ENCODE measurements around the gene TAGLN.
A peak's percentile ranks its signal among the peaks of the same experiment; 100 is the strongest.

The TAGLN gene

DNA sequence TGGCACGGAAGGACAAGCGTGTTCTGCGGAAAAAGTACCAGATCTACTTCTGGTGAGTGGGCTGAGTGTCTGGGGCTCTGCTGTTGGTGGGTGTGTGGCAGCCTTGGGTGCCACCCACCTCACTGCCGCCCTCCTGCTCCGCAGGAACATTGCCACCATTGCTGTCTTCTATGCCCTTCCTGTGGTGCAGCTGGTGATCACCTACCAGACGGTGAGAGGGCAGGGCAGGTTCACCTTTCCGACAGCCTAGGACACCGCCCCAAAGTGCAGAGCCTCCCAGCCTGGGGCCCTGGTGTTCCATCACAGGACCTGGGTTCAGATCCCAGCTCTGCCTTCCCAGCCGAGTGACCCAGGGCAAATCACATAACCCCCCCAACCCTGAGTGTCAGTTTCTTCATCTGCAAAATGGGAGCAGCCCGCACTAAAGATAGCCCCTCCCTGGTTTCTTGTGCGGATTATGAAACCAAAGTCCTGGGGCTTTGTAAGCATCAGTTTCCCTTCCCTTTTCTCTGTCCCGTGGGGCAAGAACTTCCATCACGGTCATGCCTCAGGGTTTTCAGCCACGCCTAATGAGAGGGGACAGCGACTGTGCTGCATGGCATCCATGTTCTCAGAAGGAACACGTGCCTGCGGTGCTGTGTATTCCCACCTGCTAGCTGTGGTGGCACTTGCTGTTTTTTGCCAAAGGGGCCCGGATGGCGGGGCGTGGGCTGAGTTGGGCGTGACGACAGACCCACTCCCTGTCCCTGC is 9.8 kb upstream of the TAGLN start:
- Histone ChIP-seq H3K27ac (ENCODE audit: insufficient read depth in 1 of 2, low read depth in 1 of 2, low read length in 2 of 2, poor library complexity in 1 of 2, severe bottlenecking in 2 of 2) (no peak overlapping the region), H3K27me3 (replicated peaks in 2 of 5; ENCODE audit: control insufficient read depth in 4 of 5, insufficient read depth in 5 of 5, low read length in 4 of 5) (no peaks in the 10 kb centered on the region), H3K4me3 (ENCODE audit: control insufficient read depth in 1 of 7, extremely low read depth in 1 of 7, insufficient read depth in 4 of 7, low read depth in 2 of 7, low read length in 6 of 7) (no peak overlapping the region), H3K36me3 (ENCODE audit: control insufficient read depth in 4 of 4, insufficient read depth in 4 of 4, low read length in 3 of 4) (peaks cover 3 to 43% (median 13%) of the 10 kb centered on the region in 4 experiments), H3K9me3 (ENCODE audit: control extremely low read depth in 1 of 5, control insufficient read depth in 4 of 5, insufficient read depth in 2 of 5, low read depth in 1 of 5, low read length in 4 of 5) (no peaks in the 10 kb centered on the region), H3K4me1 (ENCODE audit: control extremely low read depth in 1 of 4, control insufficient read depth in 4 of 4, insufficient read depth in 4 of 4, low read length in 3 of 4) (no peaks in the 10 kb centered on the region)
- WGBS (ENCODE audit: insufficient coverage) = 96% methylated on average over 17 of the region's 22 CpGs
- POLR2A ChIA-PET = no interaction called here
- CTCF ChIA-PET = interaction anchor here (1.3 kb wide), 1 partner anchor 22 kb away, joined by 4 read pairs; no protein-coding TSS in a partner anchor
- DNase-seq = peak in 2 of 3 donors; percentile 34 to 43

DNA sequence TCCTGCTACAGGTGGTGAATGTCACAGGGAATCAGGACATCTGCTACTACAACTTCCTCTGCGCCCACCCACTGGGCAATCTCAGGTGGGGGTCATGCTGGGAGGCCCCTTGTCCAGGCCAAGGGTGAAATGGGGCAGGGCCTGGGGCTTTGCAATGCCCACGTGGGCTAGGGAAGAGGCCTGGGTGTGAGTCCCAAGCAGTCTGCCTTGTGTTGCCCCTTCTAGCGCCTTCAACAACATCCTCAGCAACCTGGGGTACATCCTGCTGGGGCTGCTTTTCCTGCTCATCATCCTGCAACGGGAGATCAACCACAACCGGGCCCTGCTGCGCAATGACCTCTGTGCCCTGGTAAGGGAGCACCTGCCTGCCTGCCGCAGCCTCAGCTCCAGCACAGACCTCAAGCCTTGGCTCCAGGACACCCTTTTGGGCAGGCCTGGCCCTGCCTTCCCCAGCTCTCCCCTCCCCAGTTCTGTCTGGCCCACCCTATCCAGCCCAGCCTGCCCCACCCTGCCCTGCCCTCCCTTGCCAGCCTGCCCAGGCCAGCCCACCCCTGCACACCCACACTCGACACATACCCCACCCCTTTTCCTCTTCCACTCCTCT is 9.1 kb upstream of the TAGLN start:
- H3K27me3 ChIP-seq (replicated peaks in 2 of 5; ENCODE audit: control insufficient read depth in 4 of 5, insufficient read depth in 5 of 5, low read length in 4 of 5) = no peaks in the 10 kb centered on the region
- H3K9me3 ChIP-seq (ENCODE audit: control extremely low read depth in 1 of 5, control insufficient read depth in 4 of 5, insufficient read depth in 2 of 5, low read depth in 1 of 5, low read length in 4 of 5) = no peaks in the 10 kb centered on the region
- H3K4me1 ChIP-seq (ENCODE audit: control extremely low read depth in 1 of 4, control insufficient read depth in 4 of 4, insufficient read depth in 4 of 4, low read length in 3 of 4) = no peaks in the 10 kb centered on the region
- no peak overlapping the region for H3K4me3 ChIP-seq (ENCODE audit: control insufficient read depth in 1 of 7, extremely low read depth in 1 of 7, insufficient read depth in 4 of 7, low read depth in 2 of 7, low read length in 6 of 7)
- peaks cover 3 to 44% (median 13%) of the 10 kb centered on the region in 4 experiments for H3K36me3 ChIP-seq (ENCODE audit: control insufficient read depth in 4 of 4, insufficient read depth in 4 of 4, low read length in 3 of 4)
- CTCF ChIA-PET = interaction anchor here (7.7 kb wide), 1 partner anchor 9 kb away, joined by 59 read pairs; the partner anchor contains the start of gene SIDT2
- H3K27ac ChIP-seq (ENCODE audit: insufficient read depth in 1 of 2, low read depth in 1 of 2, low read length in 2 of 2, poor library complexity in 1 of 2, severe bottlenecking in 2 of 2) = no peak overlapping the region
- POLR2A ChIA-PET = no interaction called here
- WGBS (ENCODE audit: insufficient coverage) = 91% methylated on average over 7 of the region's 8 CpGs
- DNase-seq = no peak

DNA sequence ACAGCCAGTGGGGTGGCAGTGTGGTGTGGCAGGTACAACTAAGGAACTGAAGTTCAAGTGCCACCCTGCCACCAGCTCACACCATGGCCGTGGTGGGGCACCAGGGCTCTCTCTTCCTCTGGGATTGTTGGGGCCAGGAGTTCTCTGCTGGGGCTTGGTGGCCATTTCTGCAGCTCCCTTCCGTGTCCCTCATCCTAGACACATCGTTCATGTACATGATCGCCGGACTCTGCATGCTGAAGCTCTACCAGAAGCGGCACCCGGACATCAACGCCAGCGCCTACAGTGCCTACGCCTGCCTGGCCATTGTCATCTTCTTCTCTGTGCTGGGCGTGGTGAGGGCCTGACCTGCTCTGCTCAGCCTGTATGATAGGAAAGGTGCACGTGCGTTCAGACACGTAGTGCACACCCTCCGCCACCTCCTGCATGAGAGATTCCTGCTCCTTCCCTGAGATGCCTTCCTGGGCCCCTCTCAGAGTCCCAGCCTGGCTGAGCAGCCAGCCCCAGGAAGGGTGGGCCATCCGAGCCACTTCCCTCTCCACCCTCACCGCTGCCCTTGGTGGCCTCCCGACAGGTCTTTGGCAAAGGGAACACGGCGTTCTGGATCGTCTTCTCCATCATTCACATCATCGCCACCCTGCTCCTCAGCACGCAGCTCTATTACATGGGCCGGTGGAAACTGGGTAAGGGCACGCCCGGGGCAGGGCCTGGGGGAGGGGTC is 7.3 kb upstream of the TAGLN start:
- Histone ChIP-seq H3K4me1 (ENCODE audit: control extremely low read depth in 1 of 4, control insufficient read depth in 4 of 4, insufficient read depth in 4 of 4, low read length in 3 of 4) (no peaks in the 10 kb centered on the region), H3K27ac (ENCODE audit: insufficient read depth in 1 of 2, low read depth in 1 of 2, low read length in 2 of 2, poor library complexity in 1 of 2, severe bottlenecking in 2 of 2) (no peak overlapping the region), H3K27me3 (replicated peaks in 2 of 5; ENCODE audit: control insufficient read depth in 4 of 5, insufficient read depth in 5 of 5, low read length in 4 of 5) (no peaks in the 10 kb centered on the region), H3K9me3 (ENCODE audit: control extremely low read depth in 1 of 5, control insufficient read depth in 4 of 5, insufficient read depth in 2 of 5, low read depth in 1 of 5, low read length in 4 of 5) (no peaks in the 10 kb centered on the region), H3K4me3 (ENCODE audit: control insufficient read depth in 1 of 7, extremely low read depth in 1 of 7, insufficient read depth in 4 of 7, low read depth in 2 of 7, low read length in 6 of 7) (no peak overlapping the region), H3K36me3 (ENCODE audit: control insufficient read depth in 4 of 4, insufficient read depth in 4 of 4, low read length in 3 of 4) (peaks cover 3 to 48% (median 13%) of the 10 kb centered on the region in 4 experiments)
- ChIA-PET CTCF (interaction anchor here (7.7 kb wide), 1 partner anchor 11 kb away, joined by 59 read pairs; the partner anchor contains the start of gene SIDT2), POLR2A (no interaction called here)
- WGBS (ENCODE audit: insufficient coverage) = 96% methylated on average over 23 of the region's 26 CpGs
- DNase-seq = no peak

- H3K27ac ChIP-seq (ENCODE audit: insufficient read depth in 1 of 2, low read depth in 1 of 2, low read length in 2 of 2, poor library complexity in 1 of 2, severe bottlenecking in 2 of 2) = no peak overlapping the region
- H3K36me3 ChIP-seq (ENCODE audit: control insufficient read depth in 4 of 4, insufficient read depth in 4 of 4, low read length in 3 of 4) = peaks cover 3 to 44% (median 13%) of the 10 kb centered on the region in 4 experiments
- ChIA-PET CTCF (interaction anchor here (7.7 kb wide), 1 partner anchor 11 kb away, joined by 59 read pairs; the partner anchor contains the start of gene SIDT2), POLR2A (no interaction called here)
- H3K9me3 ChIP-seq (ENCODE audit: control extremely low read depth in 1 of 5, control insufficient read depth in 4 of 5, insufficient read depth in 2 of 5, low read depth in 1 of 5, low read length in 4 of 5) = no peaks in the 10 kb centered on the region
- no peaks in the 10 kb centered on the region for H3K27me3 ChIP-seq (replicated peaks in 2 of 5; ENCODE audit: control insufficient read depth in 4 of 5, insufficient read depth in 5 of 5, low read length in 4 of 5)
- H3K4me3 ChIP-seq (ENCODE audit: control insufficient read depth in 1 of 7, extremely low read depth in 1 of 7, insufficient read depth in 4 of 7, low read depth in 2 of 7, low read length in 6 of 7) = no peak overlapping the region
- no peaks in the 10 kb centered on the region for H3K4me1 ChIP-seq (ENCODE audit: control extremely low read depth in 1 of 4, control insufficient read depth in 4 of 4, insufficient read depth in 4 of 4, low read length in 3 of 4)
- no peak for DNase-seq
- 94% methylated on average over 6 of the region's 17 CpGs for WGBS (ENCODE audit: insufficient coverage)
Observed at GRCh38 chr11:117192401-117192875, 6.7 kb upstream of the TAGLN start.

GRCh38 chr11:117193130-117194020 is 5.8 kb upstream of the TAGLN start:
- 97% methylated on average over 8 of the region's 15 CpGs for WGBS (ENCODE audit: insufficient coverage)
- no peak overlapping the region for H3K4me3 ChIP-seq (ENCODE audit: control insufficient read depth in 1 of 7, extremely low read depth in 1 of 7, insufficient read depth in 4 of 7, low read depth in 2 of 7, low read length in 6 of 7)
- no peaks in the 10 kb centered on the region for H3K27me3 ChIP-seq (replicated peaks in 2 of 5; ENCODE audit: control insufficient read depth in 4 of 5, insufficient read depth in 5 of 5, low read length in 4 of 5)
- H3K9me3 ChIP-seq (ENCODE audit: control extremely low read depth in 1 of 5, control insufficient read depth in 4 of 5, insufficient read depth in 2 of 5, low read depth in 1 of 5, low read length in 4 of 5) = no peaks in the 10 kb centered on the region
- H3K27ac ChIP-seq (ENCODE audit: insufficient read depth in 1 of 2, low read depth in 1 of 2, low read length in 2 of 2, poor library complexity in 1 of 2, severe bottlenecking in 2 of 2) = no peak overlapping the region
- POLR2A ChIA-PET = no interaction called here
- H3K36me3 ChIP-seq (ENCODE audit: control insufficient read depth in 4 of 4, insufficient read depth in 4 of 4, low read length in 3 of 4) = peaks cover 3 to 36% (median 12%) of the 10 kb centered on the region in 4 experiments
- CTCF ChIA-PET = interaction anchor here (0.6 to 7.7 kb wide), 3 partner anchors 12 to 306 kb away, joined by 3 to 59 read pairs (median 4); partner anchors contain the start of gene SIDT2
- no peak for DNase-seq
- no peaks in the 10 kb centered on the region for H3K4me1 ChIP-seq (ENCODE audit: control extremely low read depth in 1 of 4, control insufficient read depth in 4 of 4, insufficient read depth in 4 of 4, low read length in 3 of 4)

- Histone ChIP-seq H3K27ac (ENCODE audit: insufficient read depth in 1 of 2, low read depth in 1 of 2, low read length in 2 of 2, poor library complexity in 1 of 2, severe bottlenecking in 2 of 2) (no peak overlapping the region), H3K27me3 (replicated peaks in 2 of 5; ENCODE audit: control insufficient read depth in 4 of 5, insufficient read depth in 5 of 5, low read length in 4 of 5) (no peaks in the 10 kb centered on the region), H3K4me1 (ENCODE audit: control extremely low read depth in 1 of 4, control insufficient read depth in 4 of 4, insufficient read depth in 4 of 4, low read length in 3 of 4) (peaks cover 0 to 4% (median 2%) of the 10 kb centered on the region in 4 experiments), H3K9me3 (ENCODE audit: control extremely low read depth in 1 of 5, control insufficient read depth in 4 of 5, insufficient read depth in 2 of 5, low read depth in 1 of 5, low read length in 4 of 5) (no peaks in the 10 kb centered on the region), H3K36me3 (ENCODE audit: control insufficient read depth in 4 of 4, insufficient read depth in 4 of 4, low read length in 3 of 4) (peaks cover 3 to 28% (median 10%) of the 10 kb centered on the region in 4 experiments), H3K4me3 (ENCODE audit: control insufficient read depth in 1 of 7, extremely low read depth in 1 of 7, insufficient read depth in 4 of 7, low read depth in 2 of 7, low read length in 6 of 7) (no peak overlapping the region)
- ChIA-PET CTCF (interaction anchor here (0.6 to 7.7 kb wide), 5 partner anchors 13 to 307 kb away, joined by 3 to 59 read pairs (median 4); partner anchors contain the start of gene SIDT2), POLR2A (no interaction called here)
- no peak for DNase-seq
- WGBS (ENCODE audit: insufficient coverage) = 100% methylated on average over 5 of the region's 5 CpGs
Observed at GRCh38 chr11:117194267-117194666, 4.9 kb upstream of the TAGLN start.
